ENCODE data around the gene POLQ.

- TF ChIP-seq ETV6 (CRISPR knock-in tag; IDR thresholded peaks at IDR 0.05) (no peak), NR3C1 (CRISPR knock-in tag; conservative IDR thresholded peaks at IDR 0.05; ENCODE audit: low read depth) (no peak), FOXJ3 (CRISPR knock-in tag; IDR thresholded peaks at IDR 0.05; ENCODE audit: borderline replicate concordance) (no peak), GABPB1 (CRISPR knock-in tag; IDR thresholded peaks at IDR 0.05) (no peak), CTCF (IDR thresholded peaks at IDR 0.05) (no peak), CREM (CRISPR knock-in tag; IDR thresholded peaks at IDR 0.05) (no peak), NR2C2 (CRISPR knock-in tag; IDR thresholded peaks at IDR 0.05) (no peak), ZNF219 (CRISPR knock-in tag; IDR thresholded peaks at IDR 0.05; ENCODE audit: borderline replicate concordance) (no peak), GTF2I (CRISPR knock-in tag; conservative IDR thresholded peaks at IDR 0.05) (no peak), ATF6 (CRISPR knock-in tag; IDR thresholded peaks at IDR 0.05) (no peak), ELF4 (CRISPR knock-in tag; IDR thresholded peaks at IDR 0.05; ENCODE audit: low read depth) (no peak)
- TF ChIP-seq, protein P1, sequence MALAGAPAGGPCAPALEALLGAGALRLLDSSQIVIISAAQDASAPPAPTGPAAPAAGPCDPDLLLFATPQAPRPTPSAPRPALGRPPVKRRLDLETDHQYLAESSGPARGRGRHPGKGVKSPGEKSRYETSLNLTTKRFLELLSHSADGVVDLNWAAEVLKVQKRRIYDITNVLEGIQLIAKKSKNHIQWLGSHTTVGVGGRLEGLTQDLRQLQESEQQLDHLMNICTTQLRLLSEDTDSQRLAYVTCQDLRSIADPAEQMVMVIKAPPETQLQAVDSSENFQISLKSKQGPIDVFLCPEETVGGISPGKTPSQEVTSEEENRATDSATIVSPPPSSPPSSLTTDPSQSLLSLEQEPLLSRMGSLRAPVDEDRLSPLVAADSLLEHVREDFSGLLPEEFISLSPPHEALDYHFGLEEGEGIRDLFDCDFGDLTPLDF (CRISPR knock-in tag; IDR thresholded peaks at IDR 0.05) = no peak
- TF ChIP-seq, protein P2, sequence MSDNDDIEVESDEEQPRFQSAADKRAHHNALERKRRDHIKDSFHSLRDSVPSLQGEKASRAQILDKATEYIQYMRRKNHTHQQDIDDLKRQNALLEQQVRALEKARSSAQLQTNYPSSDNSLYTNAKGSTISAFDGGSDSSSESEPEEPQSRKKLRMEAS (CRISPR knock-in tag; IDR thresholded peaks at IDR 0.05) = no peak
Observed at GRCh38 chr3:121443456-121443855, 102.3 kb downstream of the POLQ start.
